Endothelial cell of umbilical vein (primary cell): ENCODE results near the gene FLRT2. TPM values are rescaled to one million over a fixed set of nuclear protein-coding genes. Genes with fewer than 3 reads are reported as not detected.

Experiments
- BruUV-seq: library from RNA; stranded (reverse); fragments of 400-500 nt; replicated peaks from 2 replicates; lab custom pipeline; 2021; lab: Mats Ljungman, UMichigan
- CTCF ChIA-PET: fragments of 300-600, 350-600 bp; sonication (Branson Sonifier 250); formaldehyde crosslinking; loops from one replicate; lab custom pipeline; 2021; ENCODE audit warnings: antibody characterized with exemption, inconsistent platforms; lab: Charles Lee
- POLR2A ChIA-PET: fragments of 300-600, 350-600 bp; sonication (Branson Sonifier 250); formaldehyde crosslinking; loops from one replicate; lab custom pipeline; 2021; ENCODE audit warnings: antibody characterized with exemption, inconsistent platforms; lab: Charles Lee
- DNase-seq: peaks from one replicate; pipeline ENCODE4 v3.0.0-alpha.2; 2011; ENCODE audit warnings: low read depth, low spot score
- FAIRE-seq: peaks from 2 replicates; lab custom pipeline; 2011; peaks lifted over from hg19 to GRCh38; lab: Jason Lieb, UNC
- H2AFZ ChIP-seq: 2 replicates; pipeline ENCODE4 v1.6.0; 2012; ENCODE audit warnings: low read depth, low read length, control low read depth, inconsistent platforms
- H3K27ac ChIP-seq: 2 replicates; pipeline ENCODE4 v1.5.1; 2011; ENCODE audit warnings: low read depth, mild to moderate bottlenecking, control low read depth, low read length, moderate library complexity; ENCODE audit not compliant: insufficient read depth
- H3K27me3 ChIP-seq, 2 experiments: 2 replicates each; pipeline versions ENCODE4 v1.6.0 to v1.6.1; 2011; ENCODE audit warnings: low read length in 2 of 2, mixed read lengths in 1 of 2; ENCODE audit not compliant: control insufficient read depth in 2 of 2, insufficient read depth in 2 of 2
- H3K36me3 ChIP-seq, 2 experiments: 2 replicates in 1 of 2; 3 replicates in 1 of 2; pipeline ENCODE4 v1.5.1; 2011; ENCODE audit warnings: low read length in 2 of 2, mild to moderate bottlenecking in 1 of 2, moderate library complexity in 1 of 2; ENCODE audit not compliant: control insufficient read depth in 2 of 2, insufficient read depth in 2 of 2; ENCODE audit errors: extremely low read depth in 1 of 2
- H3K4me1 ChIP-seq: 3 replicates; pipeline ENCODE4 v1.5.1; 2011; ENCODE audit warnings: mild to moderate bottlenecking, low read length; ENCODE audit not compliant: control insufficient read depth, insufficient read depth; ENCODE audit errors: extremely low read depth
- H3K4me2 ChIP-seq: 2 replicates; pipeline ENCODE4 v1.6.1; 2011; ENCODE audit warnings: low read length, control low read depth, mixed read lengths; ENCODE audit not compliant: insufficient read depth
- H3K4me3 ChIP-seq, 3 experiments: fragments of 200-600 bp in 1 of 3; sonication (generic), shearing (Covaris generic) in 1 of 3; replicated peaks in 1 of 3; 2 replicates each; pipeline ENCODE4 v1.5.1; 2011 to 2016; ENCODE audit warnings: control low read depth in 3 of 3, low read length in 3 of 3, mild to moderate bottlenecking in 2 of 3, inconsistent platforms in 1 of 3, low read depth in 1 of 3, moderate library complexity in 1 of 3; ENCODE audit not compliant: insufficient read depth in 1 of 3
- H3K79me2 ChIP-seq: 2 replicates; pipeline ENCODE4 v1.6.0; 2012; ENCODE audit warnings: low read length, inconsistent platforms; ENCODE audit not compliant: control insufficient read depth, insufficient read depth
- H3K9ac ChIP-seq: replicated peaks from 2 replicates; pipeline ENCODE3; 2011; ENCODE audit warnings: low read length, control low read depth; ENCODE audit not compliant: insufficient read depth; ENCODE audit errors: extremely low read depth
- H3K9me1 ChIP-seq: replicated peaks from 3 replicates; pipeline ENCODE4 v1.6.0; 2011; ENCODE audit warnings: mild to moderate bottlenecking, low read length; ENCODE audit not compliant: control insufficient read depth, insufficient read depth; ENCODE audit errors: extremely low read depth
- H3K9me3 ChIP-seq: replicated peaks from 2 replicates; pipeline ENCODE4 v1.5.1; 2012; ENCODE audit warnings: low read length, inconsistent platforms; ENCODE audit not compliant: control insufficient read depth, insufficient read depth
- H4K20me1 ChIP-seq: replicated peaks from 2 replicates; pipeline ENCODE3; 2011; ENCODE audit warnings: mild to moderate bottlenecking, low read length; ENCODE audit not compliant: control insufficient read depth, insufficient read depth; ENCODE audit errors: extremely low read depth
- CTCF ChIP-seq, 2 donors: IDR thresholded peaks; 1 replicate in 1 of 2; 2 replicates in 1 of 2; pipeline ENCODE4 v1.5.1; 2011; ENCODE audit warnings: low read length in 2 of 2, mild to moderate bottlenecking in 2 of 2, moderate library complexity in 2 of 2, control low read depth in 1 of 2, inconsistent platforms in 1 of 2, low read depth in 1 of 2; ENCODE audit not compliant: insufficient read depth in 1 of 2; ENCODE audit errors: extremely low read depth in 1 of 2
- EZH2 ChIP-seq: IDR thresholded peaks from 2 replicates; pipeline ENCODE4 v1.6.1; 2012; ENCODE audit warnings: borderline replicate concordance, low read depth, mild to moderate bottlenecking, moderate library complexity, low read length, inconsistent platforms; ENCODE audit not compliant: severe bottlenecking
- FOS ChIP-seq: IDR thresholded peaks from 2 replicates; pipeline ENCODE4 v1.6.1; 2011; ENCODE audit warnings: mild to moderate bottlenecking, low read length, moderate library complexity, borderline replicate concordance; ENCODE audit not compliant: insufficient read depth
- GATA2 ChIP-seq: IDR thresholded peaks from 2 replicates; pipeline ENCODE4 v1.7.0; 2011; ENCODE audit warnings: low read depth, mild to moderate bottlenecking, moderate library complexity, mixed read lengths, low read length; ENCODE audit not compliant: insufficient read length, insufficient read depth
- JUN ChIP-seq: IDR thresholded peaks from 2 replicates; pipeline ENCODE4 v1.6.1; 2011; ENCODE audit warnings: borderline replicate concordance, low read depth; ENCODE audit not compliant: insufficient read length, insufficient read depth
- MYC ChIP-seq: IDR thresholded peaks from one replicate; pipeline ENCODE4 v1.6.1; 2011; ENCODE audit warnings: mild to moderate bottlenecking, low read depth, low read length
- POLR2A ChIP-seq: IDR thresholded peaks from 2 replicates; pipeline ENCODE4 v1.6.1; 2012; ENCODE audit warnings: low read depth, mild to moderate bottlenecking, control low read depth, low read length
- POLR2AphosphoS5 ChIP-seq: IDR thresholded peaks from 2 replicates; pipeline ENCODE4 v1.6.1; 2012; ENCODE audit warnings: low read depth, mild to moderate bottlenecking, control low read depth, low read length, moderate library complexity; ENCODE audit not compliant: insufficient read depth
- dilution Hi-C: fragments of 300-500 bp; cut with MboI; formaldehyde crosslinking; loops from one replicate; pipeline ENCODE4 v1.15.0; 2019; ENCODE audit warnings: low sequenced_read_pairs; ENCODE audit not compliant: extremely low pct_ligation_motif_present
- intact Hi-C: fragments of 100-400 bp; cut with micrococcal nuclease; formaldehyde crosslinking; loops from one replicate; pipeline ENCODE4 v1.10.0; 2022
- polyA plus RNA-seq, 4 experiments: library from polyadenylated mRNA; depleted of rRNA in 3 of 4; stranded (reverse) in 3 of 4; unstranded in 1 of 4; fragments of >200 nt; gene quantifications; 2 replicates each; pipeline versions ENCODE4 v1.2.1 to v1.2.3, GENCODE V29; 2011 to 2012; ENCODE audit warnings: missing spikeins in 1 of 4
- total RNA-seq: library from RNA; stranded (reverse); gene quantifications from 2 replicates; pipeline ENCODE4 v1.2.3, GENCODE V29; 2021
- TF ChIP-seq, protein P1 (sequence below): IDR thresholded peaks from 2 replicates; pipeline ENCODE4 v1.6.1; 2011; ENCODE audit not compliant: insufficient read depth, insufficient read length

FLRT2 gene
- total and polyA plus RNA-seq, 2 donors (not counting 3 experiments of a cell fraction or from before 2014, with no cell fraction given), result 202 to 229 TPM

DNA sequence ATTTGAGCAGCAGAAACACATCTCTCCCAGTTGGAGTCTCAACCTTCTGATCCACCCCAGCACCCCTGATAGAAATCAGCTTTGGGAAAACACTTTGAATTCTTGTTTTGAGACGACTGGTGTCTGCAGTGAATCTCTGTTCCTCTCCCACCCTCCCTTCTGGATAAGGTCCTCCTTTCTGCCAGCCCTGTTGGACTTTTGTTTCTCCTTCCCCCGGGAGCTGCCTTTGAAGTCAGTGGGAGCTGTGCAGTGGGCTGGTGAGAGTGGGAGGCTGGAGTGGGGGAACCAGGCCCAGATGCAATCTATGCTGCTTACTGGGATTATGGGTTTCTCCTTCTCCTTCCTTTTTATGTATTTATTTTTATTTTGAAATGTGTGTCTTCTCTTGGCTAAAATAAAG is 49.0 kb downstream of the FLRT2 start:
- Histone ChIP-seq H3K36me3 (peaks cover 0 to 12% of the 10 kb centered on the region in 2 experiments), H3K27me3 (no peaks in the 10 kb centered on the region), H2AFZ (no peak overlapping the region), H3K9me1 (no peaks in the 10 kb centered on the region), H3K4me1 (peaks cover 28% of the 10 kb centered on the region), H3K9me3 (no peaks in the 10 kb centered on the region), H3K9ac (no peak overlapping the region), H3K4me2 (no peak overlapping the region), H3K27ac (no peak overlapping the region), H3K79me2 (no peaks in the 10 kb centered on the region), H4K20me1 (no peaks in the 10 kb centered on the region), H3K4me3 (no peak overlapping the region)
- no peak for DNase-seq
- BruUV-seq, result no TSS peak
- ChIA-PET CTCF (no interaction called here), POLR2A (no interaction called here)
- intact Hi-C loops, result no loop called here
- TF ChIP-seq JUN, result no peak
- FAIRE-seq, result no peak
- dilution Hi-C loops, result no loop called here

- DNase-seq (no peak), FAIRE-seq (no peak)
- Histone ChIP-seq H3K27me3 (no peaks in the 10 kb centered on the region), H4K20me1 (no peaks in the 10 kb centered on the region), H3K4me2 (no peak overlapping the region), H2AFZ (no peak overlapping the region), H3K9me1 (no peaks in the 10 kb centered on the region), H3K36me3 (peaks cover 0 to 12% of the 10 kb centered on the region in 2 experiments), H3K9ac (no peak overlapping the region), H3K4me1 (peaks cover 29% of the 10 kb centered on the region), H3K27ac (no peak overlapping the region), H3K9me3 (no peaks in the 10 kb centered on the region), H3K79me2 (no peaks in the 10 kb centered on the region), H3K4me3 (no peak overlapping the region)
- BruUV-seq, result no TSS peak
- ChIA-PET CTCF (interaction anchor here (0.6 kb wide), 1 partner anchor 32 kb away, joined by 3 read pairs; no protein-coding TSS in a partner anchor), POLR2A (no interaction called here)
- intact Hi-C loops, result no loop called here
- TF ChIP-seq POLR2A (no peak), POLR2AphosphoS5 (no peak), JUN (no peak), GATA2 (no peak), MYC (no peak), FOS (no peak), CTCF (IDR thresholded peaks at IDR 0.05; ENCODE audit: extremely low read depth in 1 of 2, insufficient read depth in 1 of 2, low read depth in 1 of 2, low read length in 2 of 2) (no peak), EZH2 (no peak)
- TF ChIP-seq, protein P1, sequence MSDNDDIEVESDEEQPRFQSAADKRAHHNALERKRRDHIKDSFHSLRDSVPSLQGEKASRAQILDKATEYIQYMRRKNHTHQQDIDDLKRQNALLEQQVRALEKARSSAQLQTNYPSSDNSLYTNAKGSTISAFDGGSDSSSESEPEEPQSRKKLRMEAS, result no peak
- dilution Hi-C loops, result no loop called here
These were observed 50.0 kb downstream of the FLRT2 start for GRCh38 chr14:85579942-85580341.
